Neural cell (in vitro differentiated cells): Measurements from ENCODE around the gene CLDND1. TPM values are rescaled to one million over a fixed set of nuclear protein-coding genes. Genes with fewer than 3 reads are reported as not detected.

Source experiments
- H2AFZ ChIP-seq: fragments of 200-600, 300-800 bp; sonication (generic), shearing (Covaris generic); 2 replicates; pipeline ENCODE4 v1.6.0; 2014; ENCODE audit warnings: low read depth, mild to moderate bottlenecking, antibody characterized with exemption, low read length, moderate library complexity
- H3F3A ChIP-seq: fragments of 200-600 bp; shearing (Covaris generic); 2 replicates; pipeline ENCODE4 v1.6.1; 2016; ENCODE audit warnings: mild to moderate bottlenecking, moderate library complexity, mixed read lengths, antibody characterized with exemption, low read length; ENCODE audit not compliant: insufficient read depth, poor library complexity, severe bottlenecking
- H3K27ac ChIP-seq: fragments of 200-600, 300-800 bp; sonication (generic), shearing (Covaris generic); 2 replicates; pipeline ENCODE4 v1.5.1; 2014; ENCODE audit warnings: mild to moderate bottlenecking, low read length, moderate library complexity
- H3K27me3 ChIP-seq: fragments of 300-800, 200-600 bp; sonication (generic), shearing (Covaris generic); 2 replicates; pipeline ENCODE4 v1.6.0; 2014; ENCODE audit warnings: mild to moderate bottlenecking, low read depth, low read length, moderate library complexity; ENCODE audit not compliant: insufficient read depth
- H3K36me3 ChIP-seq: fragments of 300-800, 200-600 bp; sonication (generic), shearing (Covaris generic); 2 replicates; pipeline ENCODE4 v1.5.1; 2014; ENCODE audit warnings: mild to moderate bottlenecking, antibody characterized with exemption, low read length, moderate library complexity; ENCODE audit not compliant: insufficient read depth
- H3K4me2 ChIP-seq: fragments of 300-800, 200-600 bp; sonication (generic), shearing (Covaris generic); 2 replicates; pipeline ENCODE4 v1.6.0; 2014; ENCODE audit warnings: mild to moderate bottlenecking, low read length
- H3K4me3 ChIP-seq: fragments of 300-800, 200-600 bp; sonication (generic), shearing (Covaris generic); 2 replicates; pipeline ENCODE4 v1.5.1; 2014; ENCODE audit warnings: mild to moderate bottlenecking, low read length, moderate library complexity
- H3K79me2 ChIP-seq: fragments of 200-600 bp; shearing (Covaris generic); replicated peaks from 2 replicates; pipeline ENCODE4 v1.6.0; 2014; ENCODE audit warnings: mild to moderate bottlenecking, low read length, moderate library complexity; ENCODE audit not compliant: insufficient read depth
- H3K9ac ChIP-seq: fragments of 300-800, 200-600 bp; sonication (generic), shearing (Covaris generic); 2 replicates; pipeline ENCODE4 v1.6.1; 2016; ENCODE audit warnings: mild to moderate bottlenecking, low read length, mixed read lengths
- H3K9me2 ChIP-seq: fragments of 200-600 bp; shearing (Covaris generic); 2 replicates; pipeline ENCODE4 v1.6.1; 2016; ENCODE audit warnings: mild to moderate bottlenecking, low read length, mixed read lengths; ENCODE audit not compliant: insufficient read depth
- H3K9me3 ChIP-seq: fragments of 200-600, 300-800 bp; sonication (generic), shearing (Covaris generic); 2 replicates; pipeline ENCODE4 v1.6.1; 2016; ENCODE audit warnings: mild to moderate bottlenecking, mixed run types, low read length, moderate library complexity, mixed read lengths
- H4K20me1 ChIP-seq: fragments of 200-600 bp; shearing (Covaris generic); 2 replicates; pipeline ENCODE4 v1.6.1; 2016; ENCODE audit warnings: mild to moderate bottlenecking, mixed run types; ENCODE audit not compliant: insufficient read depth
- CTCF ChIP-seq: fragments of 450-650 bp; IDR thresholded peaks from 2 replicates; pipeline ENCODE4 v1.5.1; 2014; ENCODE audit warnings: antibody characterized with exemption, mild to moderate bottlenecking, moderate library complexity; ENCODE audit not compliant: poor library complexity, severe bottlenecking
- EP300 ChIP-seq: fragments of 450-650 bp; conservative IDR thresholded peaks from 2 replicates; pipeline ENCODE4 v1.6.1; 2014; ENCODE audit warnings: antibody characterized with exemption, mild to moderate bottlenecking, moderate library complexity; ENCODE audit not compliant: poor library complexity, severe bottlenecking
- EZH2 ChIP-seq: fragments of 200-600, 300-800 bp; shearing (Covaris generic), sonication (generic); IDR thresholded peaks from 2 replicates; pipeline ENCODE4 v1.6.1; 2014; ENCODE audit warnings: antibody characterized with exemption, low read length, borderline replicate concordance, mild to moderate bottlenecking; ENCODE audit not compliant: insufficient read depth, poor library complexity, severe bottlenecking
- MXI1 ChIP-seq: fragments of 450-650 bp; conservative IDR thresholded peaks from 2 replicates; pipeline ENCODE4 v1.6.1; 2014; ENCODE audit warnings: antibody characterized with exemption, mild to moderate bottlenecking; ENCODE audit not compliant: poor library complexity, severe bottlenecking
- POLR2AphosphoS5 ChIP-seq: IDR thresholded peaks from 2 replicates; pipeline ENCODE4 v1.6.1; 2012
- RAD21 ChIP-seq: fragments of 450-650 bp; conservative IDR thresholded peaks from 2 replicates; pipeline ENCODE4 v1.6.1; 2014; ENCODE audit warnings: antibody characterized with exemption, mild to moderate bottlenecking, moderate library complexity
- REST ChIP-seq: IDR thresholded peaks from 2 replicates; pipeline ENCODE4 v1.6.1; 2012; ENCODE audit warnings: borderline replicate concordance
- SMC3 ChIP-seq: fragments of 450-650 bp; conservative IDR thresholded peaks from 2 replicates; pipeline ENCODE4 v1.6.1; 2014; ENCODE audit warnings: antibody characterized with exemption, mild to moderate bottlenecking, moderate library complexity; ENCODE audit not compliant: poor library complexity
- TAF1 ChIP-seq: IDR thresholded peaks from 2 replicates; pipeline ENCODE4 v1.6.1; 2012; ENCODE audit warnings: low read depth
- polyA plus RNA-seq: library from polyadenylated mRNA; depleted of rRNA; stranded (reverse); fragments of >200 nt; gene quantifications from 2 replicates; pipeline ENCODE4 v1.2.3, GENCODE V29; 2014

Gene CLDND1
- polyA plus RNA-seq, 1 donor from 2014 or later = 162 TPM

- Histone ChIP-seq H2AFZ (no peak overlapping the region), H3K27me3 (no peaks in the 10 kb centered on the region), H4K20me1 (no peaks in the 10 kb centered on the region), H3K9me2 (no peaks in the 10 kb centered on the region), H3K9ac (no peak overlapping the region), H3K4me2 (no peak overlapping the region), H3K27ac (no peak overlapping the region), H3K79me2 (no peaks in the 10 kb centered on the region), H3K9me3 (no peaks in the 10 kb centered on the region), H3K4me3 (no peak overlapping the region), H3F3A (no peaks in the 10 kb centered on the region), H3K36me3 (no peaks in the 10 kb centered on the region)
- no peak for TF ChIP-seq EZH2
- TF ChIP-seq POLR2AphosphoS5 = no peak
- no peak for TF ChIP-seq TAF1
- no peak for TF ChIP-seq CTCF
- TF ChIP-seq SMC3 = no peak
- no peak for TF ChIP-seq RAD21
- no peak for TF ChIP-seq EP300
- TF ChIP-seq MXI1 = no peak
- no peak for TF ChIP-seq REST
Observed at GRCh38 chr3:98534734-98535133, 12.0 kb upstream of the CLDND1 start.

- Histone ChIP-seq H3K36me3 (no peaks in the 10 kb centered on the region), H3K9ac (no peak overlapping the region), H3K79me2 (no peaks in the 10 kb centered on the region), H3K9me3 (no peaks in the 10 kb centered on the region), H3K4me3 (no peak overlapping the region), H3K4me2 (no peak overlapping the region), H3K27me3 (no peaks in the 10 kb centered on the region), H3K27ac (no peak overlapping the region), H4K20me1 (no peaks in the 10 kb centered on the region), H3K9me2 (no peaks in the 10 kb centered on the region), H3F3A (no peaks in the 10 kb centered on the region), H2AFZ (no peak overlapping the region)
- no peak for TF ChIP-seq REST
- no peak for TF ChIP-seq EP300
- TF ChIP-seq MXI1 = no peak
- TF ChIP-seq EZH2 = no peak
- TF ChIP-seq TAF1 = no peak
- TF ChIP-seq POLR2AphosphoS5 = no peak
Observed at GRCh38 chr3:98534168-98534567, 11.5 kb upstream of the CLDND1 start.
